ENCODE results near the gene SLIT3.

SLIT3 gene

DNA sequence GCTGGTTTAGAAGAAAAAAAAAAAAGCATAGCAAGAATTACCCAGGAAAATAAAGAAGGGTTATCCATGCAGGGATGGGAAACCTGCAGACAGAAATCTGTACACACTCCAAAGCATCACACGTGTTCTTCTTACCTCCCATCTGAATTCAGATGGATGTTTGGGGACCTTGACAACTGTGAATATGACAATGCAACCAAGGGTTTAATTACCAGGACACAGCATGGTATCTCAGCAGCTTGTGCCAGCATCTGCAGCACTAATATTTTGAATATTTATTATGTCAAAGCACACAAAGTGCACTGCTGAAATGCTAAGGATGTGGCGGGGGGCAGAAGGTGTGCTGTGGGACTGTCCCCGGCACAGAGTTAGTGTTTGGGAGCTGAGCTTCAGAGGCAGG is 47.9 kb downstream of the SLIT3 start:
- H3K27ac ChIP-seq (ENCODE audit: low read depth, low read length): no peak overlapping the region
- no peaks in the 10 kb centered on the region for H3K79me2 ChIP-seq (ENCODE audit: insufficient read depth, low read length)
- no peak overlapping the region for H2AFZ ChIP-seq (ENCODE audit: low read depth, low read length, severe bottlenecking)
- no peaks in the 10 kb centered on the region for H3K9me3 ChIP-seq (ENCODE audit: insufficient read depth, low read length)
- TF ChIP-seq, protein P1, sequence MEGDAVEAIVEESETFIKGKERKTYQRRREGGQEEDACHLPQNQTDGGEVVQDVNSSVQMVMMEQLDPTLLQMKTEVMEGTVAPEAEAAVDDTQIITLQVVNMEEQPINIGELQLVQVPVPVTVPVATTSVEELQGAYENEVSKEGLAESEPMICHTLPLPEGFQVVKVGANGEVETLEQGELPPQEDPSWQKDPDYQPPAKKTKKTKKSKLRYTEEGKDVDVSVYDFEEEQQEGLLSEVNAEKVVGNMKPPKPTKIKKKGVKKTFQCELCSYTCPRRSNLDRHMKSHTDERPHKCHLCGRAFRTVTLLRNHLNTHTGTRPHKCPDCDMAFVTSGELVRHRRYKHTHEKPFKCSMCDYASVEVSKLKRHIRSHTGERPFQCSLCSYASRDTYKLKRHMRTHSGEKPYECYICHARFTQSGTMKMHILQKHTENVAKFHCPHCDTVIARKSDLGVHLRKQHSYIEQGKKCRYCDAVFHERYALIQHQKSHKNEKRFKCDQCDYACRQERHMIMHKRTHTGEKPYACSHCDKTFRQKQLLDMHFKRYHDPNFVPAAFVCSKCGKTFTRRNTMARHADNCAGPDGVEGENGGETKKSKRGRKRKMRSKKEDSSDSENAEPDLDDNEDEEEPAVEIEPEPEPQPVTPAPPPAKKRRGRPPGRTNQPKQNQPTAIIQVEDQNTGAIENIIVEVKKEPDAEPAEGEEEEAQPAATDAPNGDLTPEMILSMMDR (IDR thresholded peaks at IDR 0.05; ENCODE audit: insufficient read depth, low read length, poor library complexity, severe bottlenecking): no peak
- no peak for TF ChIP-seq EZH2phosphoT487 (conservative IDR thresholded peaks at IDR 0.05; ENCODE audit: low read length)
- no peaks in the 10 kb centered on the region for H4K20me1 ChIP-seq (ENCODE audit: low read depth, low read length)
- H3K4me3 ChIP-seq (ENCODE audit: insufficient read depth, low read length, poor library complexity, severe bottlenecking): no peak overlapping the region
- no peak overlapping the region for H3K9ac ChIP-seq (ENCODE audit: low read length)
- H3K9me2 ChIP-seq (replicated peaks; ENCODE audit: insufficient read depth, low read length): no peaks in the 10 kb centered on the region; the same call in 1 of the 2 replicates
- H3K36me3 ChIP-seq (ENCODE audit: low read length): no peaks in the 10 kb centered on the region
- H3K27me3 ChIP-seq (ENCODE audit: low read length): no peaks in the 10 kb centered on the region
- H3F3A ChIP-seq (ENCODE audit: insufficient read depth): no peaks in the 10 kb centered on the region
- H3K4me2 ChIP-seq (ENCODE audit: low read depth, low read length, poor library complexity, severe bottlenecking): no peak overlapping the region

DNA sequence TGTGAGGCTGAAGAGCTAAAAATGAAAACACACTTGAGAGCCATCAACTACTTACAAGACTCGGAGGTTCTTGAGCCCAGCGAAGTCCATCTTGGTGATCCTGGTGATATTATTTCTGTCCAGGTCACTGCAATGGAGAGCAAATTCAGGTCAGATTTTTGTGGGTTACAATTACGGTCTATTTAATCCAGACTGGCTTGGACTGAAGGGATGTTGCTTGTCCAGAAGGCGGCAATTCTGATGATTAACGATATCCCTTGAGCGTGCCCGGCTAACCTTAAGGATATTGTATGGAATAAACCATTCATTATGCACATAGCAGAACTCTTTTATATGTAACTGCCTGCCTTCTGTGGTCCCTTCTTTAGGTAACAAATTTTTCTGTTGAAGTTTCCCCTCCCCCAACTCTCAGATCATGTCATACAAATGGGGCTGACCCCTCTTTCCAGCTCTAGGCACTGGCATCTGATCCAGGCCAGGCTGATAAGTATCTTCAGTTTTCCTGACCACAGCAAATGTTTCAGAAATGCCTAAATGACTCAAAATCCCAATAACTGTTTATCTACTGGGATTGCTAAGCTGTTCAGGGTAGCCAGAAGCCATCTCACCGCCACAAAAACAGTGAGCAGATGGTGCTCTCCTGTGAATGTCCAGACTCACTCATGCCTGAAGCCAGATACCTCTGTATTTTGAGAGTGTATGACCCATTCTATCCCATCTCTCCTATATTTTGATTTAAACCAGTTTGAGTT is 49.4 kb downstream of the SLIT3 start:
- no peaks in the 10 kb centered on the region; the same call in 1 of the 2 replicates for H3K9me2 ChIP-seq (replicated peaks; ENCODE audit: insufficient read depth, low read length)
- no peaks in the 10 kb centered on the region for H3K79me2 ChIP-seq (ENCODE audit: insufficient read depth, low read length)
- no peak overlapping the region for H3K9ac ChIP-seq (ENCODE audit: low read length)
- H3K4me2 ChIP-seq (ENCODE audit: low read depth, low read length, poor library complexity, severe bottlenecking): no peak overlapping the region
- H3K36me3 ChIP-seq (ENCODE audit: low read length): no peaks in the 10 kb centered on the region
- no peak overlapping the region for H2AFZ ChIP-seq (ENCODE audit: low read depth, low read length, severe bottlenecking)
- H3K4me3 ChIP-seq (ENCODE audit: insufficient read depth, low read length, poor library complexity, severe bottlenecking): no peak overlapping the region
- TF ChIP-seq EZH2phosphoT487 (conservative IDR thresholded peaks at IDR 0.05; ENCODE audit: low read length): no peak
- TF ChIP-seq, protein P1 (IDR thresholded peaks at IDR 0.05; ENCODE audit: insufficient read depth, low read length, poor library complexity, severe bottlenecking): no peak
- H3K9me3 ChIP-seq (ENCODE audit: insufficient read depth, low read length): no peaks in the 10 kb centered on the region
- H3F3A ChIP-seq (ENCODE audit: insufficient read depth): no peaks in the 10 kb centered on the region
- no peaks in the 10 kb centered on the region for H4K20me1 ChIP-seq (ENCODE audit: low read depth, low read length)
- no peak overlapping the region for H3K27ac ChIP-seq (ENCODE audit: low read depth, low read length)
- no peaks in the 10 kb centered on the region for H3K27me3 ChIP-seq (ENCODE audit: low read length)

DNA sequence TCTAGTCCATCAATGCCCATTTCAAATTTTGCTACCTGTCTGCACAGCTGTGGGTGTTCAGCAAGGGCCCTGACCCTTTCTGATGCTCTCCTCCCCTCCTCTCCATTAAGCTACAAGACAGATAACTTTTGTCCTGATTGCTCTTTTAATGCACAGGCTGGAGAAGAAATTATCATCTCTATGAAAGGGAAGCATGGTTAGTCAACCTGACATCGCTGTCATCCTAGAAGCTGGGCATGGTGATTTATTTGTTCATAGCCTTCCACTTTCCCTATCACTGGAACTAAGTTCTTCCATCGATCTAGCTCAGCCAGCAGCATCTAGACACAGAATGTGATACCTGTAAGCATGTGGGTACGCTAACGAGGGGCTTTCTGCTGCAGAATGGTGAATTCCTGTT is 50.1 kb downstream of the SLIT3 start:
- H3K9me2 ChIP-seq (replicated peaks; ENCODE audit: insufficient read depth, low read length): no peaks in the 10 kb centered on the region; the same call in 1 of the 2 replicates
- TF ChIP-seq, protein P1 (IDR thresholded peaks at IDR 0.05; ENCODE audit: insufficient read depth, low read length, poor library complexity, severe bottlenecking): no peak
- no peak for TF ChIP-seq EZH2phosphoT487 (conservative IDR thresholded peaks at IDR 0.05; ENCODE audit: low read length)
- no peaks in the 10 kb centered on the region for H4K20me1 ChIP-seq (ENCODE audit: low read depth, low read length)
- H3K9ac ChIP-seq (ENCODE audit: low read length): no peak overlapping the region
- no peaks in the 10 kb centered on the region for H3F3A ChIP-seq (ENCODE audit: insufficient read depth)
- H3K4me3 ChIP-seq (ENCODE audit: insufficient read depth, low read length, poor library complexity, severe bottlenecking): no peak overlapping the region
- no peaks in the 10 kb centered on the region for H3K79me2 ChIP-seq (ENCODE audit: insufficient read depth, low read length)
- no peaks in the 10 kb centered on the region for H3K36me3 ChIP-seq (ENCODE audit: low read length)
- no peaks in the 10 kb centered on the region for H3K9me3 ChIP-seq (ENCODE audit: insufficient read depth, low read length)
- H3K27ac ChIP-seq (ENCODE audit: low read depth, low read length): no peak overlapping the region
- H3K27me3 ChIP-seq (ENCODE audit: low read length): no peaks in the 10 kb centered on the region
- no peak overlapping the region for H3K4me2 ChIP-seq (ENCODE audit: low read depth, low read length, poor library complexity, severe bottlenecking)
- no peak overlapping the region for H2AFZ ChIP-seq (ENCODE audit: low read depth, low read length, severe bottlenecking)

Data from SU-DHL-6 (cell line).